NB4 (cell line): ENCODE results near the gene HMCN2.

Experiments used
- POLR2A ChIP-seq: IDR thresholded peaks from 2 replicates; pipeline ENCODE4 v1.6.1; 2011; ENCODE audit warnings: mild to moderate bottlenecking; ENCODE audit not compliant: insufficient read length; ENCODE audit errors: extremely low read depth
- TF ChIP-seq, protein P1 (sequence below): IDR thresholded peaks from one replicate; pipeline ENCODE4 v1.5.1; 2012; ENCODE audit warnings: low read depth, low read length

DNA sequence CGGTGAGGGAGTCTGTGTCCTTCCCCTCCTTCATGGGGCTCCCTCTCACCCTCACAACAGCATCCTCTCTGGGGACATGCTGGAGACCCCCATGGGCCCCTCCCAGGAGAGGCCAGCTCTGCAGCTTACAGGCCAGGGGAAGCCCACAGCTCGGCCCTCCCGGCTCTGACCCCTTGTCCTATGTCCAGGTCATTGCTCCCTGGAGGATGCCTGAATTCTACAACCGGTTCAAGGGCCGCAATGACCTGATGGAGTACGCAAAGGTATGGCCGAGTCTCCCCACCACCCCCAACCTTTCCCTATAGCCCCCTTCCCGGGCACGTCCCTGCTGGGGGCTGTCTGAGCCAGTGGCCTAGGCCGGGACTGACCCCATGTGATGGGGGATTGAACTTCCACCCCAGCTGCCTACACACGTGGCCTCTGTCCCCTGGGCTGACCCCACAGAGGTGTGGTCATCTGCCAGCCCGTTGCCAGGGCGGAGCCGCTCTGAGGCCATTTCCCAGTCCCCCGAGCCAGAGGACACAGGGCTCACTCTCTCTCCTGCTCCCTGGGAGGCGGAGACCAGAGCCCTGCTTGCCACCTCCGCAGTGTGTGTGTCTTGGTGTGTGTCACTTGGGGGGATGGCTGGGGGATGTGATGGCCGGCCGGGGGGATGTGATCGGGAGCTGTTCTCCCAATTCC lies 201.1 kb downstream of the HMCN2 start:
- TF ChIP-seq POLR2A, result no peak
- TF ChIP-seq, protein P1, sequence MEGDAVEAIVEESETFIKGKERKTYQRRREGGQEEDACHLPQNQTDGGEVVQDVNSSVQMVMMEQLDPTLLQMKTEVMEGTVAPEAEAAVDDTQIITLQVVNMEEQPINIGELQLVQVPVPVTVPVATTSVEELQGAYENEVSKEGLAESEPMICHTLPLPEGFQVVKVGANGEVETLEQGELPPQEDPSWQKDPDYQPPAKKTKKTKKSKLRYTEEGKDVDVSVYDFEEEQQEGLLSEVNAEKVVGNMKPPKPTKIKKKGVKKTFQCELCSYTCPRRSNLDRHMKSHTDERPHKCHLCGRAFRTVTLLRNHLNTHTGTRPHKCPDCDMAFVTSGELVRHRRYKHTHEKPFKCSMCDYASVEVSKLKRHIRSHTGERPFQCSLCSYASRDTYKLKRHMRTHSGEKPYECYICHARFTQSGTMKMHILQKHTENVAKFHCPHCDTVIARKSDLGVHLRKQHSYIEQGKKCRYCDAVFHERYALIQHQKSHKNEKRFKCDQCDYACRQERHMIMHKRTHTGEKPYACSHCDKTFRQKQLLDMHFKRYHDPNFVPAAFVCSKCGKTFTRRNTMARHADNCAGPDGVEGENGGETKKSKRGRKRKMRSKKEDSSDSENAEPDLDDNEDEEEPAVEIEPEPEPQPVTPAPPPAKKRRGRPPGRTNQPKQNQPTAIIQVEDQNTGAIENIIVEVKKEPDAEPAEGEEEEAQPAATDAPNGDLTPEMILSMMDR, result no peak
